H4 (cell line): ENCODE data around the gene UNC5A. TPM values are rescaled to one million over a fixed set of nuclear protein-coding genes. Genes with fewer than 3 reads are reported as not detected.
A peak's percentile ranks its signal among the peaks of the same experiment; 100 is the strongest.

Source experiments
- DNase-seq: peaks from one replicate; pipeline ENCODE4 v3.0.0-alpha.2; 2015; ENCODE audit warnings: low spot score
- total RNA-seq: library from RNA; depleted of rRNA; stranded (reverse); fragments of >200 nt; shearing (Covaris generic); gene quantifications from 2 replicates; pipeline ENCODE4 v1.2.3, GENCODE V29; 2014

The UNC5A gene
- total RNA-seq, 1 experiment from 2014 or later, result 0.56 TPM

DNA sequence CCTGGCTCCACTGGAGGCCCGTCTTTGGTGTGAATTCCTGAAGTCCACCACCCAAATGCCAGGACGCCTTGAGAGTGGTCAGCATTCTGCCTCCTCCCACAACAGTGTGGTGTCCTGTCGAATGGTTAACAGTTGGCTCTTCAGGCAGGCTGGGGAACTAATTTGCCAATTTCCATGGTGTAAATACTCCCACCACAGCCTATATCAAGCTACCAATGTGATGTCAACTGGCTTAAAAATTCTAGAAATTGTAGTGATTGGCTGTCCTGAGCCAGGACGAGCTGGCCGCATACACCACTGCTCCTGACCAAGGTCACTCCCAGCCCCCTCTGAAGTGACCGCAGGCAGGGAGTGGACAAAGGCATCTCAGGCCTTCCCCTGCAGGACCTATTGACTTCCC lies 11.1 kb downstream of the UNC5A start:
- DNase-seq, result no peak

- DNase-seq, result no peak
Observed at GRCh38 chr5:176822041-176822792, 11.9 kb downstream of the UNC5A start.

GRCh38 chr5:176822793-176823481 lies 12.6 kb downstream of the UNC5A start:
- no peak for DNase-seq

- DNase-seq, result no peak
Observed at GRCh38 chr5:176823869-176824412, 13.6 kb downstream of the UNC5A start.

DNA sequence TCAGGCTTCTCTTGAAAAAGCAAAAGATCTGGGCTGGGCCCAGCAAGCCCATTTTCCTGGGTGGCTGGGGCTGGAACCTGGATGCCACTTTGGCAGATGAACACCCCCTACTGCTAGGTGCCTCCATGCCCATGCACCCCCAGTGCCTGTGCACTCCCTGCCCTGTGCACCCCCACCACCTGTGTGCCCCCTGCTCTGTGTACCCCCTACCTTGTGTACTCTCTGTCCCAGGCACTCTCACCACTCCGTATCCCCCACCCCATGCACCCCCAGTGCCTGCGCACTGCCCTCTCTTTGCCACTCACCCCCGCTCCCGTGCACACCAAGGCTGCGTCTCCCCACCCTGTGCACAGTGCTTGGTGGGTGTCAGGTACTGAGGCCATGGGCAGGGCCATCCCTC lies 14.2 kb downstream of the UNC5A start:
- DNase-seq, result no peak

DNA sequence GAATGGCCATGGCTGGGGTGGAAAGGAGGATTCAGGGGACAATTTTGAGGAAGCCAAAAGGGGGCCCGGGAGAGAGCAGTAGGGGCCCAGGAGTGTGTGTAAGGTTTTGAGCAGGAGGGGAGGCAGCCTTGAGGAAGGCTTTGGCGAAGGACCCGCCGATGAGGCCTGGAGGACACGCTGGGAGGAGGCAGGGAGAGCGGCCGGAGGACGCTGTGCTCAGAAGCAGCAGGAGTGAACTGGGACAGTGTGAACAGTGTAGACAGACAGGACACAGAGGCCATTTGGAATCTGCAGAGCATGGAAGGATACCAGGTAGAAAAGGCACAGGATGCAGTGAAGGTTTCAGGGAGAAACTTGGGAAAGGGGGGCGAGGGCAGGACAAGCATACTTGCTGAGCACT lies 14.9 kb downstream of the UNC5A start:
- no peak for DNase-seq

DNA sequence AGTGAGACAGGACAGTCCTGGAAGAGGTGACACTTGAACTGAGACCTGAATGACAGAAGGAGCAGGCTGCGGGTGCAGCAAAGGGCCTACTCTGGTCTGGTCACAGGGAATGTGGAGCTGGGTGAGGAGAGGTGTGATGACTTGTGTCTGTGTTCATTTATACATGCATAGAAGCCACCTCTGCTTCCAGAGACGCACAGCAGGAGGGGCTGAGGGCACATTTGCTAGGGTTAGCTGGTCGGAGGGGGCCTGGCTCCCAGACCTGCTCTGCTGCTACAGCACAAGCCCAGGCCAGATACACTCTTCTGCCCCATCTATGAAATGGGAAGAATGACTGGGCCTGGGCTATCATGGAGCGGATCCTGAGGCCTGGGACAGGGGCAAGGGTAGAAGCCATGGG lies 15.6 kb downstream of the UNC5A start:
- DNase-seq, result no peak

DNA sequence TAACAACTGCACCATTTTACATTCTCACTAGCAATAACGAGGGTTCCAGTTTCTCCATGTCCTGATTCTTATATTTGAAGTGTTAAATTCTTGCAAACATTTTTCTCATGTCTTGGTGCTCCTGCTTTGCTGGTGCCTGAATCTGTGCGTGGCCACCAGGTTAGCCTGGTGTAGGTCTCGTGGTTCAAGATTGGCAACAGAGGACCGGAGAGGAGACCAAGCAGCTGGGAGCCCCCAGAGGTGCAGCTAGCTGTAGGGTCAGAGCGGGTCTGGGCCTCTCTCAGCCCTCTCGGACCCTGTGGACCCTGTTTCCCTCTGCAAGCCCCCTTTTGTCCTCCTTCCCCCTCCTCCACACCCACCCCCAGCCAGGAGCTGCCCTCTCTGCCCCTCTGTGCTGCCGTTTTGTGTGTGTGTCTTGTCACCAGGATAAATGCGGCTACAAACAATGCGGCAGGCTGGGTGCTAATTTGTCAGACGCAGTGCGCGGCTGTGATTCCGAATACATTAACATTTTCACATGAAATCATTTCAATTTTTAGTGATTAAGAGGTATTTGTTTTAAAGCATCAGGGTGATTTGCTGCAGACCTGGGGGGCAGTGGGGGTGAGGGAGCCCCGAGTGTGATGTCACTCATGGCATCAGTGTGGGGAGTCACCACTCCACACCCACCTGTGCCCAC lies 17.5 kb downstream of the UNC5A start:
- DNase-seq, result no peak

DNA sequence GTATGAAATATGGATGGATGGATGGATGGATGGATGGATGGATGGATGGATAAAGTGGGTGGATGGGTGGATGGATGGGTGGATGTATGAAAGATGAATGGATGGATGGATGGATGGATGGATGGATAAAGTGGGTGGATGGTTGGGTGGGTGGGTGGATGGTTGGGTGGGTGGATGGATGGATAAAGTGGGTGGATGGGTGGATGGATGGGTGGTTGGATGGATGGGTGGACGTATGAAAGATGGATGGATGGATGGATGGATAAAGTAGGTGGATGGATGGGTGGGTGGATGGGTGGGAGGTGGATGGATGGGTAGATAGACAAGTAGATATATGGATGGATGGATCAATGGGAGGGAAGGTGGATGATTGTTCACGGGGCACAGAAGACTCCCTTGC lies 19.0 kb downstream of the UNC5A start:
- DNase-seq, result no peak

DNA sequence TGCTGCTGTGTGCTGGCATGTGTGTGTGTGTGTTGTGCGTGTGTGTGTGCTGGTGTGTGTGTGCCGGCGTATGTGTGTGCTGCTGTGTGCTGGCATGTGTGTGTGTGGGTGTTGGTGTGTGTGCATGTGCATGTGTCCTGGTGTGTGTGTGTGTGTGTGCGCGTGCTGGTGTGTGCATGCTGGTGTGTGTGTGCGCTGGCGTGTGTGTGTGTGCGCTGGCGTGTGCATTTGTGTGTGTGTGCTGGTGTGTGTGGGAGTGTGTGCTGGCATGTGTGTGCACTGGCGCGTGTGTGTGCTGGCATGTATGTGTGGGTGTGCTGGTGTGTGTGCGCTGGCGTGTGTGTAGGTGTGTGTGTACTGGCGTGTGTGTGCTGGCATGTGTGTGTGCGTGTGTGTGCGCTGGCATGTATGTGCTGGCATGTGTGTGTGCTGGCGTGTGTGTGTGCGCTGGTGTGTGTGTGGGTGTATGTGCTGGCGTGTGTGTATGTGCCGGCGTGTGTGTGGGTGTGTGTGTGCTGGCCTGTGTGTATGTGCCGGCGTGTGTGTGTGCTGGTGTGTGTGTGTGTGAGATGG lies 20.1 kb downstream of the UNC5A start:
- DNase-seq, result no peak

DNA sequence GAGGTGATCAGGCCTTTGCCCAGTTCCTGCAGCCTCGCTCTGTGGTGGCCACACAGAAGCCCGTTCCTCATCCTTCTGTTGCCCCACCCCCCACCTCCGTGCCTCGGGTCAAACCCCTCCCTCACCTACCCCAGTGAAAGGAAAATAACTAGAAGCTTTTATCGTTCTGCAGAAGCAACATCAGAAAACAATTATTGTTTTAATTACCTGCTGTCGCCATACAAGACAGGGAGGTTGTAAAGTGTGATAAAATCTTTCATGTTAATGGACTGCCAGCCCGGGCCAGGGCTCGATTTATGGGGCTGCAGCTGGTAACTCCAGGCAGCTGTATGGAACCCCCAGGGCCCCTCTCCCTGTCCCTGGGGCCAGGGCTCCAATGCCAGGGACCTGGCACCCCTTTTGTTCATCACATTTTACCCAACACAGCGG lies 20.6 kb downstream of the UNC5A start:
- no peak for DNase-seq

DNA sequence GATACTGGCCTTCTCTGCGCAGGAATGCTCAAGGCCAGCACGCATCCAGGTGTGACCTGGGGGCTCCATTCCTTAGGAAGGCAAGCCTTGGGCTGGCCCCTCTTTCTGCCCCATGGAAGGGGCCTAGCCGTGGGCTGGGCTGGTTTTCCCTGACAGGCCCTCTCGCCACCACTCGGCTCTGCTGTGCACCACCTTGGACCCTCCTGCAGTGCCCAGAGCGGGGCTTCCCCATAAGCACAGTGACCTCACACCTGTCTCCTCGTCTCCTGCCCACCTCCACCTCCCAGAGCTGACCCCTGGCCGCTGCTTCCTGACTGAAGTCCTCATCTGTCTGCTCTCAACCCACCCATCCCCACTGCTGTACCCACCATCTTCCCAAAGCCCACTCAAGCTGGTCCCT lies 21.1 kb downstream of the UNC5A start:
- DNase-seq, result no peak

DNA sequence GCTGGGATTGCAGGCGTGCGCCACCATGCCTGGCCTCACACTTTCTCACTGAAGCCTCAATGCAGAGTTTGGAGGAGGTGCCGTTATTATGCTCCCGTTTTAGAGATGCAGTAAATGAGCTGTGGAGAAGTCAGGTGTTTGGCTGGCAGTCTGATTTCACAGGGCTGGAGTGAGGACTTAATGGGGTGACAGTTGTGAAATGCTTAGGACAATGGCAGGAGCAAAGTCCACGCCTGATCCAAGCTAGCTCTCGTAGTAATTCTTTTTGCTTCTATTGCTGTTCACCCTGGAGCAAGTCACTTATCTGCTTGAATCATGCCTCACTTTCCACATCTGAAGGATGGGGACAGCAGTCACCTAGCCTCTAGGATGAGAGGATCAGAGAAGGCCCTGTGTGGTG lies 21.8 kb downstream of the UNC5A start:
- no peak for DNase-seq

DNA sequence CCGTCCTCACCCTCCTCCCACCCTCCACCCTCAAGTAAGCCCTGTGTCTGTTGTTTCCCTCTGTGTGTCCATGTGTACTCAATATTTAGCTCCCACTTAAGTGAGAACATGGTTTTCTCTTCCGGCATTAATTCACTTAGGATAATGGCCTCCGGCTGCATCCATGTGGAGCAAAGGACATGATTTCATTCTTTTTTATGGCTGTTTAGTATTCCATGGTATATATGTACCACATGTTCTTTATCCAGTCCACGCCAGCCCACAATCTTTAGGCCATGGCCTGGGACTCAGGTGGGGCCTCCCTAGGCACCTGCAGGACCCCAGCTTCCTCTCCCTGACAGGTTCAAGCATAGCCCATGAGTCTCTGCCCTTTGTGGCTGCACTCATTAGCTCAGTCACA lies 22.9 kb downstream of the UNC5A start:
- DNase-seq, result no peak

DNA sequence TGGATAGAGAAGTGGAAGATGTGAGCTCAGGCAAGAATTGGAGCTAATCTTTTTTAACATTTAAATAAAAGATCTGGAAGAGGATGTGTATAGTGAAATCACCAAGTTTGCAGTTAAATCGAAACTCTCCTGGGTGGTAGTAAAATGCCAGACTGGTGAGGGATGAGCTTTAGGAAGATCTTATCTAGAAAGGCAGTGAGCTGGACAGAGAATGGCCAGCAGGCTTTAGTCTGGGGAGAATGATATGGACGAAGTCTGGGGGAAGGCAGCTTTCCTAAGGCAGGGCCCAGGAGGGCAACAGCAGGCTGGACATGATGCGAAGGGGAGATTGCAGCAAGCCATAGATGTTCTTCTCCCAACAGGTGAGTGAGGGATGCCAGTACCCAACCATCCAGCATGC lies 25.6 kb downstream of the UNC5A start:
- DNase-seq, result no peak

GRCh38 chr5:176836811-176837706 lies 26.7 kb downstream of the UNC5A start:
- DNase-seq, result no peak

DNA sequence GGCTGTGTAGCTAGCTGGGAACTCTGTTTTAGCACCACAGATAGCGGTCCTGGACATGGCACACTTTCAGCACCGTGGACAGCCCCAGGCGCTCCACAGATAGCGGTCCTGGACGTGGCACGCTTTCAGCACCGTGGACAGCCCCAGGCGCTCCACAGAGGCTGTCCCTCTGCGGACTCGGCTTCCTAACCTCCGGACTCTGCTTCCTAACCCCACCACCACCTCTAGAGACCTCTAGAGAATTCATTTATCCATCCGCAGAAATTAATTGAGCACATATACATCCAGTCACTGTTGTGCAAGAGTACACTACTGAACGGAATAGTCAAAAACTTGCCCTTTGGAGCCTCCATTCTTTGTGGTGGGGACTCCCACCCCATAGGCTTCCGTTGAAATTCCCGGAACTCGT lies 27.4 kb downstream of the UNC5A start:
- peak; percentile 91 for DNase-seq

DNA sequence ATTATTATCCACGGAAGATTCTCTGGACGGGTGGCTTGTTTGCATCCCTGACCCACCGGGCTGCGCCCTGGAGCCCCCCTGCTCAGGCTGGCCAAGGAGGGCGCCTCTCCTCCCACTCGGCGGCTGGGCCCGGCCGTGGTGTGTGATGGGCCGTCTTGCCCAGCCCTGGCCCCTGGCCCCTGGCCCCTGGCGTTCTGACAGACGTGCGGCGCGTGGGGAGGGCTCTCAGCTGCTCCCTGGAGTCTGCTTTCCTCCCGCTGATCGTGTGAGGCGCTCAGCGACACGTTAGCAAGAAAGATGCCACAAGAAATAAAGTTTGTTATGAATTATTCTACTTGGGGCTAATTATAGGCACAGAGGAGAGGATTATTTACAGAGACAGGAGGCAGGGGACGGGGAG lies 33.3 kb downstream of the UNC5A start:
- no peak for DNase-seq

DNA sequence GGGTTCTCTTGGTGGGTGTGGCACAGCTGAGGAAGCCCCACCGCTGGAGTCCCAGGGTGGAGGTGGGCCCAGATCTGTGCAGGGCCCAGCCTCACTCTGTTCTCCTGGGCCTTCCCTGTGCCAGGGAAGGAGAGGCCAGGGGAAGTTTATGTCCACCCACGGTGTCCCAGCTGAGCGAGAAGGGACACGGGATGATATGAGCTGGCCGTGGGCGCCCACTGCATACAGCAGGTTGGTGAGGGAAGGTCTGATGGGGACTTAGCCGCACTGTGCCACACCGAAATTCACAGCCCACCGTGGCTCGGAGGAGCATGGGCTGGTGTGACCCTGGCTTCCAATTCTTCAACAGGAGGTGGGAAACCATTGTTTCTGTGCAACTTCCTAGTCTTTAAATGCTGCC lies 33.9 kb downstream of the UNC5A start:
- no peak for DNase-seq

- peak; percentile 50 for DNase-seq
Observed at GRCh38 chr5:176844706-176845391, 34.5 kb downstream of the UNC5A start.

DNA sequence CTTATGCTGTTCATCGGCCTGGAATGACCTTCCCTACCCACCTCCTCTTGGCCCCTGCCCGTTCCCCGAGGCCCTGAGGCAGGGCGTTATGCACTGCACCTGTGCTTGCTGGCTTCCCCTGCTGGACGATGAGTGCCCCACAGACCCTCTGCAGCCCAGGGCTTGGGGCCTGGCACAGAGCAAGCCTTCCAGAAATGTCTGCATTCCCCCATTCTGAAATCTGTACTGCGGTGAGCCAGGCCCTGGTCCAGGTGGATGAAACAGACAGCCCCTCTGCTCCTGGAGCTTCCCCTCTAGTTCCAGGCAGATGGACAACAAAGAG lies 35.0 kb downstream of the UNC5A start:
- no peak for DNase-seq
